ENCODE results near the gene C17orf100. TPM values are rescaled to one million over a fixed set of nuclear protein-coding genes. Genes with fewer than 3 reads are reported as not detected.

Gene C17orf100
- total and polyA plus RNA-seq, 2 of the 13 experiments (the other 11 are each of a cell fraction or from before 2014, with no cell fraction given): 3.6 to 8.7 TPM

DNA sequence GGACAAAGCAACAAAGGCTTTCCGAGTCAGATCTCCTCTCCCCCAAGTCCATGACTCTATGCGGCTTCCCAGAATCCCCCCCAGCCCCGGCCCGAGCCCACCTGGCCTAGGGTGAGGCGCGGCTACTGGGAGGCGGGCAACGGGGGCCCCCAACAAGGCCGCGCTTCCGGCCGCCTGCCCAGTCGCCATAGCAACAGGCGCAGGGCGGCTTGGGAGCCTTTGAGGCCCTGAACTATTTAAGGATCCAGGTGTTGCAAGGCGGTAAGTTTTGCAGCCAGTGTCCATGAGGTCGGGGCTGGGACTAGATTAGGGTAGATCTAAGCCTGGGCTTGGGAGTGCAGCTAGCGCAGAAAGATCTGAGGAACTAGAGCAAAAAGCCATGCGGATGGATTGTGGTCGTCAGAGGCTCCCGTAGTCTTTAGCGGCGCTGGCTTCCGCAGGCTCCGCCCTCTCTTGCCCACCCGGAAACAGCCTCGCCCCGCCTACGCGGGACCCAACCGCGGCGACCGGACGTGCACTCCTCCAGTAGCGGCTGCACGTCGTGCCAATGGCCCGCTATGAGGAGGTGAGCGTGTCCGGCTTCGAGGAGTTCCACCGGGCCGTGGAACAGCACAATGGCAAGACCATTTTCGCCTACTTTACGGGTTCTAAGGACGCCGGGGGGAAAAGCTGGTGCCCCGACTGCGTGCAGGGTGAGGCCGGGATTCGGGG lies 10.9 kb upstream of the C17orf100 start, which contains the start of the genes KIAA0753 and TXNDC17 (continued):
- TF ChIP-seq CTCF (CRISPR knock-in tag; IDR thresholded peaks at IDR 0.05) (no peak), KDM5B (CRISPR knock-in tag; IDR thresholded peaks at IDR 0.05; ENCODE audit: borderline replicate concordance) (peak; percentile 82; the same call in 1 of the 2 replicates), HCFC1 (IDR thresholded peaks at IDR 0.05; ENCODE audit: low read depth, low read length) (0 out of 2 replicates have a peak, but pooled peaks have one; percentile 28), ZNF331 (CRISPR knock-in tag; IDR thresholded peaks at IDR 0.05) (peak; percentile 73), PAF1 (CRISPR knock-in tag; IDR thresholded peaks at IDR 0.05) (no peak), MIXL1 (CRISPR knock-in tag; IDR thresholded peaks at IDR 0.05) (peak; percentile 53; the same call in 1 of the 2 replicates), RFXAP (CRISPR knock-in tag; IDR thresholded peaks at IDR 0.05; ENCODE audit: borderline replicate concordance) (peak; percentile 89; the same call in 1 of the 2 replicates), CEBPB (IDR thresholded peaks at IDR 0.05; ENCODE audit: borderline replicate concordance, low read depth, low read length) (no peak), RARA (CRISPR knock-in tag; IDR thresholded peaks at IDR 0.05) (peak; percentile 40; the same call in 1 of the 2 replicates), AGO2 (optimal IDR thresholded peaks at IDR 0.05; ENCODE audit: low read depth, low read length) (peak; percentile 91), NFYB (CRISPR knock-in tag; IDR thresholded peaks at IDR 0.05) (peak; percentile 33; the same call in 1 of the 2 replicates), E2F5 (CRISPR knock-in tag; conservative IDR thresholded peaks at IDR 0.05) (peak; percentile 47; the same call in 1 of the 2 replicates), ZNF430 (CRISPR knock-in tag; IDR thresholded peaks at IDR 0.05) (peak; percentile 90; the same call in 1 of the 2 replicates), ZNF652 (CRISPR knock-in tag; IDR thresholded peaks at IDR 0.05; ENCODE audit: borderline replicate concordance, low read depth) (peak; percentile 70; the same call in 1 of the 2 replicates), ZNF121 (CRISPR knock-in tag; IDR thresholded peaks at IDR 0.05) (no peak), GPN1 (CRISPR knock-in tag; IDR thresholded peaks at IDR 0.05; ENCODE audit: borderline replicate concordance) (no peak), NR2F2 (IDR thresholded peaks at IDR 0.05; ENCODE audit: borderline replicate concordance, low read depth) (peak; percentile 22; the same call in 1 of the 2 replicates), TCF7 (IDR thresholded peaks at IDR 0.05; ENCODE audit: low read depth) (peak; percentile 33; the same call in 1 of the 2 replicates), ZNF382 (CRISPR knock-in tag; IDR thresholded peaks at IDR 0.05; ENCODE audit: borderline replicate concordance) (no peak), ZNF792 (CRISPR knock-in tag; IDR thresholded peaks at IDR 0.05) (peak; percentile 50; the same call in 1 of the 2 replicates), SMAD1 (CRISPR knock-in tag; IDR thresholded peaks at IDR 0.05; ENCODE audit: borderline replicate concordance, low read depth) (no peak; the same call in 1 of the 2 replicates), SNAI1 (CRISPR knock-in tag; IDR thresholded peaks at IDR 0.05; ENCODE audit: borderline replicate concordance) (0 out of 2 replicates have a peak, but pooled peaks have one; percentile 50), NCOA2 (CRISPR knock-in tag; IDR thresholded peaks at IDR 0.05) (0 out of 2 replicates have a peak, but pooled peaks have one; percentile 40)
- TF ChIP-seq, protein P1, sequence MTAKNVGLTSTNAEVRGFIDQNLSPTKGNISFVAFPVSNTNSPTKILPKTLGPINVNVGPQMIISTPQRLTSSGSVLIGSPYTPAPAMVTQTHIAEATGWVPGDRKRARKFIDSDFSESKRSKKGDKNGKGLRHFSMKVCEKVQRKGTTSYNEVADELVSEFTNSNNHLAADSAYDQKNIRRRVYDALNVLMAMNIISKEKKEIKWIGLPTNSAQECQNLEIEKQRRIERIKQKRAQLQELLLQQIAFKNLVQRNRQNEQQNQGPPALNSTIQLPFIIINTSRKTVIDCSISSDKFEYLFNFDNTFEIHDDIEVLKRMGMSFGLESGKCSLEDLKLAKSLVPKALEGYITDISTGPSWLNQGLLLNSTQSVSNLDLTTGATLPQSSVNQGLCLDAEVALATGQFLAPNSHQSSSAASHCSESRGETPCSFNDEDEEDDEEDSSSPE (CRISPR knock-in tag; IDR thresholded peaks at IDR 0.05): peak; percentile 53; the same call in 1 of the 2 replicates
- TF ChIP-seq, protein P2, sequence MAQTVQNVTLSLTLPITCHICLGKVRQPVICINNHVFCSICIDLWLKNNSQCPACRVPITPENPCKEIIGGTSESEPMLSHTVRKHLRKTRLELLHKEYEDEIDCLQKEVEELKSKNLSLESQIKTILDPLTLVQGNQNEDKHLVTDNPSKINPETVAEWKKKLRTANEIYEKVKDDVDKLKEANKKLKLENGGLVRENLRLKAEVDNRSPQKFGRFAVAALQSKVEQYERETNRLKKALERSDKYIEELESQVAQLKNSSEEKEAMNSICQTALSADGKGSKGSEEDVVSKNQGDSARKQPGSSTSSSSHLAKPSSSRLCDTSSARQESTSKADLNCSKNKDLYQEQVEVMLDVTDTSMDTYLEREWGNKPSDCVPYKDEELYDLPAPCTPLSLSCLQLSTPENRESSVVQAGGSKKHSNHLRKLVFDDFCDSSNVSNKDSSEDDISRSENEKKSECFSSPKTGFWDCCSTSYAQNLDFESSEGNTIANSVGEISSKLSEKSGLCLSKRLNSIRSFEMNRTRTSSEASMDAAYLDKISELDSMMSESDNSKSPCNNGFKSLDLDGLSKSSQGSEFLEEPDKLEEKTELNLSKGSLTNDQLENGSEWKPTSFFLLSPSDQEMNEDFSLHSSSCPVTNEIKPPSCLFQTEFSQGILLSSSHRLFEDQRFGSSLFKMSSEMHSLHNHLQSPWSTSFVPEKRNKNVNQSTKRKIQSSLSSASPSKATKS (CRISPR knock-in tag; IDR thresholded peaks at IDR 0.05): 0 out of 2 replicates have a peak, but pooled peaks have one; percentile 50
